Posterior cingulate gyrus (tissue), 11 donors: ENCODE data around the gene DYNC2H1.
"Not testable (repeated sequence)": the region's sequence is repeated elsewhere in the genome, so short reads cannot be mapped to it uniquely, and the experiment has no call there.

Source experiments
- DNase-seq, 10 donors: peaks; one replicate each; pipeline versions ENCODE4 v3.0.0 to v3.0.0-alpha.2; 2020 to 2021; ENCODE audit warnings: mixed read lengths in 3 of 10
- intact Hi-C: fragments of 100-400 bp; cut with DNase I; formaldehyde crosslinking; loops from one replicate; pipeline ENCODE4 v1.15.1; 2023

DYNC2H1 gene

DNA sequence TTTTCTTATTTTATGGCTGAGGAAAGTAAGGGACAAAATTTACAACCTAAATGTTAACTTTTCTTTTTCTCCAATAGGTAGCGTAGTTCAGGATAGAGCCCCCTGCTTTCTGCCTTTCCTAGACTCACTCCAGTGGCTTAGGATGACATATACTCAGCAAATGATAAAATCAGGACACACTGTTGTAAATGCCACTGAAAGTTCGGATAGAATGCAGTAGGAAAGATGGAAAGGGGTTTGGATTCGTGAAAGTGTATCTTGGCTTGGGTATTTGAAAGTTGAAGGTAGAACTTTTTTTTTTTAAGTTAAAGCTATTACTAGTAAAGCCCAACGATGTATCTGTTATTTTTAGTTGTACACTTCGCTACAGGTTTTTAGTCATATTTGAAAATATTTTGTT lies 2.2 kb downstream of the DYNC2H1 start:
- intact Hi-C loops, result no loop called here
- no peak for DNase-seq

DNA sequence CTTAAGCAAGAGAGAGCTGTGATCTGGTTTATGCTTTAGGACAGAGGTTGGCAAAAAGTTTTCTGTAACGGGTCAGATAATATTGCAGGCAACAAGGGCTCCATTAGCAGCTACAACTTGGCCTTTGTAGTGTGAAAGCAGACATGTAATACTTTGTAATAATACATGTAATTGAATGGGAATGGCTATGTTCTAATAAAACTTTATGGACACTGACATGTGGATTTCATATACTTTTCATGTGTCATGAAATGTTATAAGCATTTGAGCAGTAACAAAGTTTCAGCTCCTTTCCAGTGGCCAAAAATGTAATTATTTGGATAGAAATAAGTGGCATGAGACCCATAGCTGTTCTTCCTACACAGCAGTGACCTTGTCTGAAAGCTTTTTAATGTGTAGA lies 3.1 kb downstream of the DYNC2H1 start:
- intact Hi-C loops, result no loop called here
- DNase-seq, result no peak

DNA sequence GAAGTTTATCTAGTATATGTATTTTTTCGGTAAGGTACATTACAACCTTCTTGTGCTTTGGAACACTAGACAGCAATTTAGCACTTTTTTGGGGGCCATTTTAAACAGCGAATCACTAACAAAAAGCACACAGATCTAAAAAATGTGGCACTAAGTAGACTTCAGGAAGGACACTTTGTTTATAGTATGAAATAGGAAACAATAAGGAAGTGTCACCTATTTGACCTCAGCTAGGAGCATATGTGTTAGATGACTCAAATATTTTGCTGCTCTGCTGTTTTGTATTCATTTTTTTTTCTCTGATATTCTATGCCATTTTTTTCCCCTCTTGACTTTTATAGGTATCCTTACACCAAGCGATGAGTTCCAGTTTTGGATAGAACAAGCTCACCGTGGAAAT lies 5.6 kb downstream of the DYNC2H1 start:
- DNase-seq, result no peak
- intact Hi-C loops, result no loop called here

DNA sequence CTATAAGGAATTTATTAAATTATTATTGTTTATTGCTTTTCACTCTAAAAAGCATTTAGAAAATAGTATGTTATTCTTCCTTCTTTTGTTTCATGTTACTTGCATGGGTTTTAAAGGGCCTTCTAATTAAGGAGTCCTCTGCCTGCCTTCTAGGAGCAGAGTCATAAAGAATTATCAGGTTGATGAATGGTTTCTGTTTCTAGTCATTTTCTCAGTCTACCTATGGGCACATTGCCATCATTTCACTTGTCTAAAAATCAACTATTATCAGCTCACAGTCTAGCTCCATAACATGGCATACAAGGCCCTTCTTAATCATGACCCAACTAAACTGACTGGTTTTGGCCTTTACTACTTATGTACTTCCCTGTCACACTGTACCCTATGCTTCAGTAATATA lies 16.2 kb downstream of the DYNC2H1 start:
- intact Hi-C loops, result no loop called here
- DNase-seq, result no peak

DNA sequence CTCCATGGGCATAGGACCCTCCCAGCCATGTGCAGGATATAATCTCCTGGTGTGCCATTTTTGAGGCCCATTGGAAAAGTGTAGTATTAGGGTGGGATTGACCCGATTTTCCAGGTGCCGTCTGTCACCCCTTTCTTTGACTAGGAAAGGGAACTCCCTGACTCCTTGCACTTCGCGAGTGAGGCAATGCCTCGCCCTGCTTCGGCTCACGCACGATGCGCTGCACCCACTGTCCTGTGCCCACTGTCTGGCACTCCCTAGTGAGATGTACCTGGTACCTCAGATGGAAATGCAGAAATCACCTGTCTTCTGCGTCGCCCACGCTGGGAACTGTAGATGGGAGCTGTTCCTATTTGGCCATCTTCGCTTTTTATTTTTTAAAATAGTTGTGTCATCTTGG lies 32.8 kb downstream of the DYNC2H1 start:
- DNase-seq, result peak in 3 of 10 donors; percentile 42 to 72 (median 50)
- intact Hi-C loops, result not testable (repeated sequence)

DNA sequence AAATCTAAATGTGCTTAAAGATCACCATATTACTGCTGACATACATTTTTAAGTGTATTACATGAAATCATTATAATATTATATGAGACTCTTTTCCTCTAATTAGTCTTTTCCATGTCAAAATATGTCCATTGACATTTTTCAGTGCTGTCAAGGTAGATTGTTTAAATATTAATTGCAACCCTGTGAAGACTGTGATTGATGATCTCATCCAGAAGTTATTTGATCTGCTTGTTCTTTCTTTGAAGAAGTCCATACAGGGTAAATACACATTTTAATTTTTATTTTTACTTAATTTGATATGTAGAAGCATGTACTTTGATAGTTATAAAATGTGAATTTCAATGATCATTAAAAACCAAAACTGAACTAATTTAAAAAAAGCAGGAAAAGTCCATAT lies 38.4 kb downstream of the DYNC2H1 start:
- no peak for DNase-seq
- intact Hi-C loops, result no loop called here

DNA sequence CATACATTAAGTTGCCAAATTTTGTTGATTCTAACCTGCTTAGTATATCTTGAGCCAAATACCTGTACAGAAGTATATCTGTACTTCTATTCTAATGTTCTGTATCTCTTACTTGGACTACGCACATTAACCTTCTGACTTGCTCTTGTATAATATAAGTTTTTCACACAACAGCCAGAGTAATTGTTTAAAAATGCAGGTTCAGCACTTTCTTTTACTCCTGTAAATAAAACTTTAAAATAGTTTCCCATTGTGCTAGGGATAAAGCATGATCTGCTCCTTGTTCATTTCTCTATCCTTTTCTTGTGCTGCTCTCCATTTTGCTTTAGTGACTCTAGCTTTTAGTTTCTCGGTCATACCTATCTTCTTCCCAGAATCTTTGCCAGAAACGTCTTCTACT lies 48.3 kb downstream of the DYNC2H1 start:
- intact Hi-C loops, result no loop called here
- no peak for DNase-seq

DNA sequence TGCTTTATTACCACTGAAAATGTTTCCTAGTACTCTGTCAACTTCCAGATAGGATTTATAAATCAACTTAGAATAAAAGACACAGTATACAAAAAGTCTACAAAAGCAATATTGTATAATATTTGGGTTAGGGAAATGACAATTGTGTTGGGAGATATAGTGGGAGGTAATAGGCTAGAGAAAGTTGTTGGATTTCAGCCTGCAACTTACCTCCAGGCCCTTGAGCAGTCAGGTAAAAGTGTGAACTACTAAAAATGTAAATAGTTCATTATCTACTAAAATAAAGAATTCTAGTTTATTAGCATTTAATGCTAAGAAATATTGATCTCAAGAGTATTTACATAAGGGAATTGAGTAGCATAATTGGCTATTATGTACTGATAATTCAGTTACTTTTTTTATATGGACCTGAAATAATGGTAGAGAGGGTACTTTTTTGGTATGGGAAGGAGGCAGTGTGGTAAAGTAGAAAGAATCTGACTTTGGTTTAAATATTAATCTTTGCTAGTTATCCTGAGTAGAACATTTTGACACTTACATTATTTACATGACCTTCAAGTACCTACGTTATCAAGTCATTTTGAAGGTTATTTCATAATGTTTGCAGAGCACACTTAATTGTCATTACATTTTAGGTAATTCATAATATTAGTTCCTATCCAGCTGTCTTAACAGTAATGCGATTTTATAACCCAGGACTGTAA lies 55.0 kb downstream of the DYNC2H1 start:
- no peak for DNase-seq
- intact Hi-C loops, result no loop called here

DNA sequence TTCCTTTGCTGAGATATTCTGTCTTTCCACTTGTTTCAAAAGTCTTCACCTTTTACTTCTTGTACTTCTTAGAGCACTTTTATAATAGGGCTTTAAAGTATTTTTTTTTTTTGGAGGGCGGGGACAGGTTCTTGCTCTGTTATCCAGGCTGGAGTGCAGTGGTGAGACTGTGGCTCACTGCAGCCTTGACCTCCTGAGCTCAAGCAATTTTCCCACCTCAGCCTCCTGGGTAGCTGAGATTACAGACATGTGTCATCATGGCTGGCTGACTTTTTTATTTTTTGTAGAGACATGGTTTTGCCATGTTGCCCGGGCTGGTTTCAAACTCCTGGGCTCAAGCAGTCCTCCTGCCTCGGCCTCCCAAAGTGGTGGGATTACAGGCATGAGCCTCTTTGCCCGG lies 57.9 kb downstream of the DYNC2H1 start:
- intact Hi-C loops, result no loop called here
- peak in 1 of 10 donors; percentile 54 for DNase-seq

DNA sequence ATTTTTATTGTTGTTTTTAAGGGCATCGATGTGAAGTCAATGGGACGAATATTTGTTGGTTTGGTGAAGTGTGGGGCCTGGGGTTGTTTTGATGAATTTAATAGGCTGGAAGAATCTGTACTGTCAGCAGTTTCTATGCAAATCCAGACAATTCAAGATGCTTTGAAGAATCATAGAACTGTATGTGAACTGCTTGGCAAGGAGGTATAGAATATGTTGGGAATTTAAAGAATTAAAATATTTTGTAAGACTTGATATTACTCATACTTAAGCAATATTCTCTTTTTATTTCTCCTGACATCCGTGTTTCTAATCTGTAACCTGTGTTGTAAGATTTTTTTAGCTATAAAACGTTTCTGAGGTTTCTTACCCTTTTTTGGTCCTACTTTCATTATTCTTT lies 61.6 kb downstream of the DYNC2H1 start:
- intact Hi-C loops, result no loop called here
- DNase-seq, result no peak

DNA sequence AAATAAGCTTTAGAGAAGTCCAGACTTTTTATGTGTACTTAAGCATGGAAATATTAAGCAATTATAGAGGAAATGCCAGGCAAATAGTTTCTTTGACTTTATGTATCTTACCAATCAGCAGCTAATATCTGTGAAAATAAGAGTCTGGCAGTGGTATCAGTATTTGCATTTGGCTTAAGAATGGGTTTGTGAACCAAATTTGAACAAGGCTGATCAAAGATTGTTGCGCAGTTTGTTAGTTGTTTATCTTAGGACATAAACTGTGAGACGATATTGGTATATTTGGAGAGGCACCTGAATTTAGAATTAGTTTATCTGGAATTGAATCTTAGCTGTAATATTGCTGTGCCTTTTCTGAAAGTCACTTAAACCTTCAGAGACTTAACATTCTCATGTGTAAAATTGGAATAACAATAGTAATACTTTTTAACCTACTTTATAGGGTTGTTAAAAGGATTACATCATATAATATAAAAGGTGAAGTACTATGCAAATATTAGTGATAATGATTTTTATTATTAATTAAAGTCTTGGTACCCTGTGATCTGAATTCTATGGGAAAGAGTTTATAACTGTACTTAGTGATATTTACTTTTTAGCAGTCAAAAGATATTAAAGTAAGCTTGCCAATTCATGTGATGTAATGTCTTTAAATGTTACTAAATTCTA lies 66.4 kb downstream of the DYNC2H1 start:
- no peak for DNase-seq
- intact Hi-C loops, result no loop called here

DNA sequence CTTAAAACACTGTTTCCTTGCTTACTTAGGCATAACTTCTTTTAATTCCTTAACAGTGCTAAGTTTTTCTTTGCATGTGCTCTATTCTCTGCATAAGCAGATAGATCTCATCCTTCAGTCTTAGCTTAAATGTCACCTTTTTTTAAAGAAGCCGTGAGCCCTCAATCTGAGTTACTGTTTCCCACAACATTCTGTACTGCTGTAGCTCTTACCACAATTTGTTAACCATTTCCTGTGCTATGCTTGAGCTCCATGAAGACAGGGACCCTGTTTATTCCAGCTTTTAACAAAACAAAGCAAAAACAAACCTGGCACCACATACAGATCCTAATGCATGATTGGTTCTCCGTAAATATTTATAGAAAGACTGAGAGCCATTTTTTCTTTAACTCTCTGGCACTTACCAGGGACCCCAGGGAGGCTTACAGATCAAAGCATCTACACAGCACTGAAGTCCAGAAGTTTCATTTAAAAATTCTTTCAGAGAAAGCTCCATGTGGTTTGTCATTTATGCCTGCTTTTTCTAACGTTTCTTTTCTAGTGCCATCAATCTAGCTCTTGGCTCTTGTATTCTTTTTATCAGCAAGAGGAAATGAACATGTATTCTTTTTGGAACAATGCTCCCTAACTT lies 74.9 kb downstream of the DYNC2H1 start:
- no peak for DNase-seq
- intact Hi-C loops, result no loop called here

DNA sequence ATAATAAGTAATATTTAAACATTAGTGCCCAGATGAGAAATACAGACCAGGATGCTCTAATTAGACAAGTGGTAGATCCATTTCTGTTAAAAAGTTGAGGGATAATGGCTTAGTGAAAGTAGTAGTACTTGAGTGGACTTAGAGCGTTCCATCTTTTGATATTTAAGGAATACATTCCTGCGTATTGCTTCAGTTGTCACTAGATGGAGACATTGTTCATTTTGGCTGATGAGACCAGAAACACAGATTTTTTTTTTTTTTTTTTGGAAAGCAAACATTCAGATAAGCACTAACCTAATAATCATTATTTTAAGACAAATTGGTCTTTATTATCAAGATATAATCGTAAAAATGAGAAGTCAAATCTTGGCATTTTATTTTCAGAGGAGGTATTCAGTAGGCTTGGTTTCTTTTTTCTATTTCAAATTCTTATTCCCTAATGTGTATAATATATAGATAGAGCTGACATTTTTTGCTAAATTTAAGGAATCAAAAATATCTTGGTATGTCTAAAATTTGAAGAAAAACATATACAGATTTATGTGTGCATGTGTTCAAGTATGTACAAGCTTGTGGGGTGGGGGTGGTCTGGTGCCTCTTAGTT lies 92.9 kb downstream of the DYNC2H1 start:
- DNase-seq, result no peak
- intact Hi-C loops, result loop anchor here (1.0 kb wide), 1 partner anchor 399 kb away; no protein-coding TSS in a partner anchor

DNA sequence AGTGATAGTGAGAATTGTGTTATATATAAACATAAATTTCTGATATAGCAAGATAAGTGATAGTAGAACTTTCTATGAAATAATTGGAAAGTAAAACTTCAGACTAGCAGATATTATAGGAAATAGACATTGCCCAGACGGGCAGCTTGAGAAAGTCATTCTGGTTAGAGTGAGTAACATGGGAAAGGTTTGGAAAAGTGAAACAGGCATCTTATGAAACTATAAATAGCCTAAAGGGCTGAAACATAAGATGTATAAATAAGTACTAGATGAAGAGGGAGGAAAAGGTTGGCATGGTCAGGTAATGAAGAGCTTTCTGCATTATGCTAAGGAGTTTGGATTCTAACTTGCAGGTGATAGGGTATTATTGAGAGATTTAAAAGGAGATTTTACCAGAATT lies 101.3 kb downstream of the DYNC2H1 start:
- intact Hi-C loops, result no loop called here
- no peak for DNase-seq

DNA sequence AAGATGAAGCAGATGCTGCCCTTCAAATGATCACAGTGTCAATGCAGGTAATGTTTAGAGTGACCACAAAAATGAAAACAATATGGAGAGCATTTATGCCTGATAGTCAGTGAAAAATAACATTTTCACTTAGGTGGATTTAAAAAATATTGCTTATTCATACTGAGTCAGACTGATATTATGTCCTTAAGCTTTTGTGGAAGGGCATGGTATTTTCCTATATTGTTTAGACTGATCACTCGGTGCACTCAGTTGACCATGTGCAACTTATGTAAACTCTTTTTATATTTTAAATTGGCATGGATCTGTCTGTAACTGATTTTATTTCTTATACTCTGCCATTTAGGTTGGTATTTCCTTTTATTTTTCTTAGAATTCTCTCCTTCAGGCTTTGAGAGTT lies 106.6 kb downstream of the DYNC2H1 start:
- intact Hi-C loops, result no loop called here
- no peak for DNase-seq

DNA sequence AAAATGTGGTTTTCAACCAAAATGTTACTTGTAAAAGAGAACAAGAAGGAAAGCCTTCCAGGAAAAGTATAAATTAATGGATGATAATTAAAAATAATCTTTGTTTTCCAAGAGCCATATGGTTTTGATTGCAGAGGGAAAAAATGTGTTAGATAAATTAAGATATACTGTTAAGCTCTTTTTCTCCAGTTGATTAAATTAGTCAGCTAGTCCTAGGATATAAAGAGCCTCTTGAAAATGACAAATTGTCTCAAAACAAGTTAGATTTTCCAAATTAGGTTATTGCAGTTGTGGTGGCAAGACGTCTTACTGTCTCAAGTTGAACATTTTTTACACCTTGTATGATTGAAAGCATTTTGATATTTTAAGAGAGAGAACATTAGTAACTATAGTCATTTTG lies 110.9 kb downstream of the DYNC2H1 start:
- intact Hi-C loops, result no loop called here
- DNase-seq, result no peak

DNA sequence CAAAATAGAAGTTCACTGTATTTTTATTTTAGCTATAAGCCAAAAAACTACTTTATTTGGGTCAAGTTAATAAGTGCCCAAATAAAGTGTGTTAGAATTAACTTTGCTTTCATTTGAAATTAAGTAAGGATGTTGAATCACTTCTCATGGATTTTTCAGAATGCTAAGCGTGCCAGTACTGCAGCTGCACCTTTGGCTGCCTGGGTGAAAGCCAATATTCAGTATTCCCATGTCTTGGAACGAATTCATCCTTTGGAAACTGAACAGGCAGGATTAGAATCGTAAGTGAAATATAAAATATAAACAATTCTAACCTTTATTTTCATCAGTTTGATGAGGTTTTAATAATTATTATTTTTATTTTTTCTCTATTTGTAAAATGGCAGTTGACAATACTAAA lies 113.6 kb downstream of the DYNC2H1 start:
- DNase-seq, result no peak
- intact Hi-C loops, result no loop called here

DNA sequence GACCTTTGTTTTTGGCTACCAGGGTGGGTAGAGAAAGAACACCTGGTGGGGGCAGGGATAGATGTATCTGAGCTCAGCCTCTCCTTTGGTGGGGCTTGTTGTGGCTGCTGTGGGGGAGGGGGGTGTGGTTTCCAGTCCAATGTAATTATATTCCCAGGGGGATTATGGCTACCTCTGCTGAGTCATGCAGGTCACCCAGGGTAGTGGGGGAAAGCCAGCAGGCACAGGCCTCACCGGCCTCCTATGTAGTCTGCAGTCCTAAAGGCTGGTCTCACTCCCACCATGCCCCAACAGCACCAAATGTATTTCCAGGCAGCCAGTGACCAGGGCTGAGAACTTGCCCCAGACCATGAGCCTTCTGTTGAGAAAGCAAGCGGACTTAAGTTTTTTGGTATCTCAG lies 119.6 kb downstream of the DYNC2H1 start:
- intact Hi-C loops, result no loop called here
- DNase-seq, result no peak

DNA sequence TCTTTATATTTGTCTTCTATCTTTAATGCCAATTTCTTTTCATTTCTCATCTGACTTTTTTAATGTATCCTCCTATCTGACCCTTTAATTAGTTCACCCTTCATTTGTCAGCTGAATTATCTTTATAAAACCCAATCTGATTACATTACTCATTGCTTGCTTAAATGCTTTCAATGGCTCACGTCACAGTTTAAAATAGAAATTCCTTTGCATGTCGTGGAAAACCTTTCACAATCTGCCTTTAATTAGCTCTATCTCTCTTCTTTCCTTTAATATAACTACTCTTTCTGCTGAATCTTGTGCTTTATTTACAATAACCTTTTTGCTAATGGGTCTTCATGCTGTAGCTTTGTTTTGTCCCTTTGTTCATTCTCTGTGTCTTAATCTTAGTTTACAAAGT lies 125.7 kb downstream of the DYNC2H1 start:
- intact Hi-C loops, result no loop called here

DNA sequence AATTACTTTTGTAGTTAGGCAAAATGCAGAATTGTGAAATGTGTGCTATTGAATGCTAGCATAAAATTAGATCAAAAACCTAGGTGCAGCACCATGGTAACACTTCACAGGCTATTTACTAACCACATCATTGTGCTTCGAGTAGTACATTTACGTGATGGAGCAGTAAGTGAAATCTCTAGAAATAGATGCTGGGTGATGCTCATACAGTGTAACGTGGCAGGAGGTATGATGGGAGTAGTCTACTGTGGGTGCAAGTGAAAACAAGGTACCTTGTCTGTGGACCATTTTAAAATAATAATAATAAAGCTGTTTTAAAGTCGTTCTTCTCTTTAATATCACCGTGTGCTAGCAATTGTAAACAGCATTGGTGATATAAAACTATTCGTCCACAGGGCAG lies 132.3 kb downstream of the DYNC2H1 start:
- intact Hi-C loops, result no loop called here
- DNase-seq, result no peak

More for the DNA sequence above, 125.7 kb downstream of the DYNC2H1 start:
- no peak for DNase-seq

DNA sequence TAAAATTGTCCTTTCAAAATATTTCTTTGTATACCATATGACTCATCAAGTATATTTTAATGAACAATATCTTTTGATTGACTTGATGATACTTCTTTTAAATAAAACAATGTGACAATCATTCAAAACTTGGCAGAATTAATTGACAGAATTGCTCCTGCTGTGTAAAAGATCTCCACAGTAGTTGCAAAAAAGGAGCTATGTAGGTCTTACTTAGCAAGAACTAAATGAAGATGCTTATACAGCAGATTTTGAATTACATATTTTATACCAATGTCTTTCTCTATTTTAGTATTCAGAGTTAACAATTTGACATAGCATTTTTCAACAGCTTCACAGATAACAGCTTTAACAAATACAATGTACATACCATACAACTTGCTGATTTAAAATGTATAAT lies 144.9 kb downstream of the DYNC2H1 start:
- no peak for DNase-seq

DNA sequence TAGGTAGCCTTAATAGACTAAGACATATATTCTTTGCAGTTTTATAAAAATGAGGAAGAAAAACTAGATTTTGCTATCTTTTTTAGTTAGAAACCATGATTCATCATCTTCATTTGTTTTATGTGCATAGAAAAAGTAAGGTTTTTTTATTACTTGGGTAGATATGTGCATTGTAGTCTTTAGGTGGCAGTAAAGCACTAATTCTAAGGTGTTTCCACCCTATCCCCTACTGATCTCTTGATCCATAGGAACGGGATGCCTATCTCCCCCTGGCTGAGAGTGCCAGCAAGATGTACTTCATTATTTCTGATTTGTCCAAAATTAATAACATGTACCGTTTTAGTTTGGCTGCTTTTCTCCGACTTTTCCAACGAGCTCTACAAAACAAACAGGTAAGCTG lies 148.1 kb downstream of the DYNC2H1 start:
- no peak for DNase-seq
- intact Hi-C loops, result no loop called here

More for the DNA sequence above, 144.9 kb downstream of the DYNC2H1 start:
- intact Hi-C loops, result no loop called here
